Fibroblast of the conjunctiva (primary cell): ENCODE results near the gene NLGN1.

Source experiments
- DNase-seq: peaks from one replicate; pipeline ENCODE4 v3.0.0-alpha.2; 2010; ENCODE audit warnings: low read depth

Gene NLGN1

DNA sequence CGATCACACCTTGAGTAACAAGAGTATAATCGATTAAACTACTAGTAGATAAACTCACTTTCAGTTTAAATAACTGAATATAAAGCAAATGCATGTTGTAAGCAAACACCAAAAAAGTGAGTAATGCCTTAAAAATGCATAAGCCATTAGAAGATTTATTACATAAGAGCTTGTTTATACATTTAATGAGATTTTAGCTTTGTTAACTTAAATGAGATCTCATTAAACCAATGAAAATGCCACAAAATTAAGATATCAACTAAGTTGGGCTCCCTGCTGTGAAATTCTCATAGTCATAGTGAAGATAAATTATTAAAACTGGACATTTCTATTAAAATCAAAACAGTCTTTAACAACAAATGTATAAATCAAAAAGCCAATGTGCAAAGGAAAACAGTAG lies 701.2 kb downstream of the NLGN1 start:
- no peak for DNase-seq

DNA sequence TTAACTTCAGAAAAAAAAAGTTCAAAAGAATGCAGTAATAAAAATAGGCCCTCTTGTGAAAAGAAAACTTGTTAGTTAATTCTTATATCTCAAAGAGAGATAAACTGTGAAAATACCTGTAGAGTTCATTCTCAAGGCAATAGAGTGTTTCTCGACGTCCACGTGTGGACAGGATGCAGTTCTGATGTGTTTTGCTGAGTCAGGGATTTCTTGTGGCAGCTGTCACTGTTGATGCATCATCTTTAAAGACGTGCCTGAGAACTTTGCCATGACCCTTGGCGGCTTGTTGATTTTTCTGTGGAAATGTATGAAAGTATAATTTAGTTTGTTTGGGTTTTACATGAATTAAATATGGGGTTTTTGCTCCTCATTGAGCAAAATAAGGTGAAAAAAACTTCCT lies 702.2 kb downstream of the NLGN1 start:
- no peak for DNase-seq

DNA sequence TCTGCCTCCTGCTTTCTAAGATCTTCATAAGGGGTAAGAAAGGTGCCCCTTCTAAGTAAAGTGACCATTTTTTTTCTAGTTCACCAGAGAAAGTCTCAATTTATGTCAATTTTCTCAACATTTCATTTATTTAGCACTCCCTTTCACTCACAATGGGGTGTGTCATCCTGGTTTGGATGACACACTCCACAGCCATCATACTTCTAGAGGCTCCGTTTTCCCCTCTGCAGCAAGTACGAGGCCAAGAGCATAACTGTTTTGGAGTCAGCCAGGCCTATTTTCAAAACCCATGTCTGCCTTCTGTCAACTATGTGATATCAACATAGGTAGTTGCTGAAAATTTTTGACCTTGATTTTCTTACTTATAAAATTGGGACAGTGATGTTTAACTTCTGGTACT lies 703.2 kb downstream of the NLGN1 start:
- no peak for DNase-seq

DNA sequence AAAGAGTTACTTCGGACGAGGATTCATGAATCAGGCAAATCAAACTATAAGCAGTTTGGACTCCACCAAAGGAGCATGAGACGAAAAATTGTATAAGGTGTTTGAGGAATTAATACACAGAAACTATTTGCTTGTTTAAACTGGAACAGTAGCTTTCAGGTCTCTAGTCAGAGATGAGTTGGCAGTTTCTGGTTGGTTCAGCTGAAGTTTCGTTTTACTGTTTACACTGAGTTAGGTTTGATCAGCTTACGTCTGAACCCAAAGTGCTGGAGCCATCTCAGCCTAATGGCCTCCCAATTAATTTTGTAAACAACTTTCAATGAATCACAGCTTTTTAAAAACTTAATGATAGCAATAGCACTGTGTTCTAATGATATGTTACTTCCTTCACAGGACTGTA lies 703.7 kb downstream of the NLGN1 start:
- DNase-seq, result no peak

DNA sequence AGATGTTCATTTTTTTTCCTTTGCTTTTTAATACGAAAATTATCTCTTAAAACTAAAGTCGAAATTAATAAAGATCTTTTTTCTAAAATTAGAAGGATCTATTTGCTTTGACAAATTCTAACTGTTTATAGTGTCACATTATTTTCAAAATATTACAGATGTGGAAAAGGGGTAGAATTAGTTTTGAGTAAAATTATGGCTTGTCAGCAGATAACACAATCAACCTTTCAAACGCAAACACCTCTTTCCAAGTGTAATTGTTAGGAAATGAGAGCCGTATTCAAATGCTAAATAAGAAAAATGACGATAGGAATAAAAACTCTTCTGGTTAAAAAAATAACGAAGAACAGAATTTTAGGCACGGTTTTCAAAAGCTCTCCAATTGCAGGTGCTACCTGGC lies 704.7 kb downstream of the NLGN1 start:
- DNase-seq, result no peak

DNA sequence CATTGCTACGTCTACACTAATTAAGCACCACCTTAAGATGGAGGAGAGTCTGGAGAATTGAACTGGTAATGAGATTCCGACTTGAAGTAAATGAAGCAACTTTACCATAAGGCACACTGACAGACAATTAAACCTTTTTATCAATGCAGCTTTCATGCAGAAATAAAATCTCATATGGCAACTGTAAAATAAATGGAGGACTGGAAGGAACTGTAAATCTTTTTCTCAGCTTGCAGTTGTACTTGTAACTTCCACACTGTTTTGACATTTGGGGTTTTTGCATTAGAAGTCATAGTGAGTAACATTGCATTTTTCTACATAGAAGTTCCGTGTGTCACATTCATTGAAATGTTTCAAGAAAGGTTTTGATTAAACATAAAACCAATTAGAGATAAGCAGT lies 705.3 kb downstream of the NLGN1 start:
- DNase-seq, result no peak

DNA sequence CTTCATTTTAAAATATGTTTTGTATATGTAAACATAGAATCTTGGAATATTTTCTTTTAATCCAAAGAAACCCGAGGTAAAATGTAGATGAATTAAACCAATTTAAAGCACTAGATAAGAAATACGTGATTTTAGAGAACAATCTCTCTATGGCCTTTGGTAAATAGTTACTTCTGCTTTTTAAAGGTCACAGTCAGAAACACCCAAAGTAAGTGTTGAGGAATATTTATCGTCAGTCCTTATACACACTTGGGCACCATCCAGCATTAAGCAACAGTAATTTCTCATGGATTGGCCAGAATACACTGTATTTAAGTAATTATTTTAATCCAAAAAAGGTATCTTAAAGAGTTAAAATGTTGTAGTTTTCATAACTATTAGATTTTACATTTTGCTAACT lies 713.2 kb downstream of the NLGN1 start:
- DNase-seq, result no peak

DNA sequence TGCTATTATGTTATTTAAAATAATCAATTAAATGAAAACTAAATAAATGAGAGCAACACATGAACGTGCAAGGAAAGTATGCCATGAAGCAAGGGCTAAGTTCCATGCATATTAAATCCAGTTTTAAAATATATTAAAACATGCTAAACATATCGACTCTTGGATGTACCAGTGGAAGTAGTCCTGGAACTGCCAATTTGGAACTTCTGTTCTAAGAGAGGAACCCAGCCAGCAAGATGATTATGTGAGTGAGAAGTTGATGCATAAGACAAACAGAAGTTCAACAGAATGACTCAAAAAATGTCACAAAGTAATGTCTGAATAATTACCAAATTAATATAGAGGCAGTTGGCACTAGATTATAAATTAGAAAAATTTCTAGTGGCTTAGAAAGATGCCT lies 714.2 kb downstream of the NLGN1 start:
- no peak for DNase-seq

DNA sequence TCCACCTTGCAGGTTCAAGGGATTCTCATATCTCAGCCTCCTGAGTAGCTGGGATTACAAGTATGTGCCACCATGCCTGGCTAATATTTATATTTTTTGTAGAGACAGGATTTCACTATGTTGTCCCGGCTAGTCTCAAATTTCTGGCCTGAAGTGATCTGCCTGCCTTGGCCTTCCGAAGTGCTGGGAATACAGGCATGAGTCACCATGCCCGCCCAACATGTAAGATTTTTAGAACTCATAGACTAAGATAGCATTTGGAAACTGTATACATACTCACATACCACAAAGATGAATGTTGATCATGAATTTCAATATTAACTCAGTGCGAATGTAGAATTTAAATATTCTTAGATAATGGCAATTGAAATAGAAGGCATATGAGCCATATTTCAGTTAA lies 718.9 kb downstream of the NLGN1 start:
- DNase-seq, result no peak

DNA sequence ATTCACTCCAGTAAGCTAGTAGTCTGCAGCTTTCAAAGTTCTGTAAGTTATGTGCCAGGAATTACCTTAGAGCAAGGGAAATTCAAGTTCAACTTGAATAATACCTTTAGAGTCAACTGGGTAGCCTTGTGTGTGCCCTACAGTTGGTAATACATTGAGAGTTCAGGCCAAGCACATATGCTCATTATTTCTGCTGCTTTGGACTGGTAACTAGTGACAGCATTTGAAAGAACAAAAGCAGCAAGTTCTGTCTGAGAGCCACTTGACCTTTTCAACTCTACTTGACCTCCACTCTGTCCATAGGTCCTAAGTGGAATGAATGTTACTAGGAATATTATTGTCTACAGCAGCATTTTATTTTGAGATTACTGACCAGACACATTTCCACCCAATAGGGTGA lies 723.5 kb downstream of the NLGN1 start:
- DNase-seq, result no peak

DNA sequence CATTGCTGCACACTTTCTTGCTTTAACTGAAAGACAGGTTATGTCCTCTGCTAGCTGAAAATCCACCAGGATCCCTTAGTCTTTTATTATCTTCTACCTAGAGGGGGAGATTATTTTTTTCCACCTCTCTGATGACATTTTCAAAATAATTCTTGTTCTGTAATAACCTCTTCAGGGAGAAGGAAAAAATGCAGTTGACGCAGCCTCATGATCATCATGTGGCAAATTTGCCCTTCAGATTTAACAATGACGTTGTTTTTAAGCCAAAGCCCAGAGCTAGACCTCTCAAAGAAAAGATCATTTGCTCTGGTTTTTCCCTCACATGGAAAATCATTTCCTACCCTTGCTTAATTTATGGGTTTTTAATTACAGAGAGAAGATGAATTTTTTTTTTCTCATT lies 724.9 kb downstream of the NLGN1 start:
- DNase-seq, result no peak

DNA sequence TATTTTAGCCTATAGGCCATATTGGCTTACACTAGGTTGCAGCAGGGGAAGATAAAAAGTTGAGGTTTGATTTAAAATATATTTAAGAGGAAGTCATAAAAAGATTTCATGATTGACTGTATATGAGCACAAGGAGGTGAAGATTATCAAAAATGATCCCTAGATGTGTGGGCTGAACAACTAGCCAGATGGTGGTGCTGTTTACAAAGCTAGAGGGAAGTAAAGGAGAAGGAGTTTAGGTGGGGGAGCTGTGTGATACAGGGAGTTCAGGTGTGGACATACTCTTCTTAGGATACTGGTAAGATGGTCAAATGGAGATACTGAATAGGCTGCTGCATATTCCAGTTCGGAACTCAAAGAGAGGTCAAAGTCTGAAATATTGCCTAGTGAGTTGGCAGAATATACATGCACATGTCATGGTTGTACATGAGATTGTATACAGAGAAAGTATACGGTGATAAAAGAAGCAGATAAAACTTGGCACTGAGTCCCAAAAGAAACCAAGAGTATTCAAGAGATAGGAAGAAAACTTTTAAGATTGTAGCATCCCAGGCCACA lies 727.8 kb downstream of the NLGN1 start:
- DNase-seq, result peak; percentile 26

DNA sequence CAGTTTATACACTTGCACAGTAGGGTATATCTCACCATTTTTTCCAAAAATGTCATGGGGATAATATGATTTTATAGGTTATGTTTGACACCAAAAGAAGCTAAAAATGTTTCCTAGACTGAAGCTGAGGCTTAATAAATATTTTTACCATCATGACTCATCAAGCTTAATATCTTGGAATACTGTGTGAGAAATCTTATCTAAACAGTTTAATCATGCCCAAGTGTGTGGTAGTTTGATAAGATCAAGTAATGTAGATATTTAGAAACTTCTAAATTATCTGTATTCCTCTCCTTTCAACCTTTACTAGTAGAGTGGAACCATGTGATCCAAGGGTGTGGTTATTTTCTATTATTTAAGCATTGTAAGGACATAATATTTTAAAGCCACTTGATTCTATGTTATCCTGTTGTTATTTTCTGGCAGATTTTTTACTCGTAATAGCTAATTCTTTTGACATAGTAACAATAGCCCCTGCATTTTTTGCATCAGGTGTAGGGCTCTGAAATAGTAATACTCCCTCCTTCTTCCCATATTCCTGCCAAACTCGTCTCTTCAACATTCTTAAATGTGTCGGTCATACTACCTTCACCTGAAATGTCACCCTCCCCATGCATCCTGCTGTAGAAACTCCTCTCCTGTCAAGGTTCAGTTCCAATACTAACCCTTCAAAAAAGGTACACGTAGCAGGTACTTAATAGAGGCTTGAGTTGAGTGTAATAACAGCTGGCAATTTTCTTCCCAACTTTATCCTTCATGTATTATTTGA lies 729.6 kb downstream of the NLGN1 start:
- no peak for DNase-seq

DNA sequence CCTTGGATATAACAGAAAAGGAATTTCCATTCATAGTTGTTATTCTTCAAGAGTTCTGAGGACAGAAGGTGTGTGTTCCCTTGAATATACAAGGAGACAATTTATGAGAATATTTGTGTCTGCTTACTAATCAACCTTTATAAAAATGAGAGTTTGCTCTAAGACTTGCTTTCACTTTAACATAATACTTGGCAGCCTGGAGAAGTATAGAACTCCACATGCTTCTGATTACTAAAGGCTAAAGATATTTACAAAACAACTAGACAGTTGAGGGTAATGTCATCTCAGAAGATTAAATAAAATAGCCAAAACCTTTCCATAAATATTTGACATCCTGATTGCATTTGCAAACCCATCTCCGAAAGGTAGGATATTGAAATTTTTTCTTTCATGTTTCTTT lies 734.5 kb downstream of the NLGN1 start:
- no peak for DNase-seq

DNA sequence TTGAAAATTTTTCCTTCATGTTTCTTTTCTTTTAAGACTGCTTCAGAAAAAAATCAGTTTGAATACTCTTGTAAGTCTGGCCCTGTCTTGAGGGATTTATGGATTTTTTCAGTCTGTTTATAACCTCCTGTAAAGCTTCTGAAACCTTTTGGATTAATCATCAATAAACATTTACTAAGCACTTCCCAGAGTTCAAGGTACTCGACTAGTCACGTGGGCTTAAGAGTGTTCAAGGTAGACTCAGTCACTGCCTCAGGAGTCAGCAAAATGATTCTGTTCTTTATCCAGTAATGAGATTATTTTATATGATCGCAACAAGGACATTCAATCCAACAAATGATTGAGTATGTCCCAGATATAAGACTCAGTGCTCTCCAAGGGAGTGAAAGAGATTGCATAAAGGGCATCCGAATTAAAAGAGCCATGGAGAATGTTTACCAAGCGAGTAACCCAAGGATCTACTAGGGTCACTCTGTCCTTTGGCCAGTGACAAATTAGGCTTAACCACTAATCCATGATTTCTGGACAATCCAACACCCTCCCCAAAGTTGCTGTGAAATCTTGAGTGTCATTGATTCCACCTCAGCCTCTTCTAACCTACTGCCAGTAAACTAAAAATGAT lies 735.0 kb downstream of the NLGN1 start:
- DNase-seq, result no peak

DNA sequence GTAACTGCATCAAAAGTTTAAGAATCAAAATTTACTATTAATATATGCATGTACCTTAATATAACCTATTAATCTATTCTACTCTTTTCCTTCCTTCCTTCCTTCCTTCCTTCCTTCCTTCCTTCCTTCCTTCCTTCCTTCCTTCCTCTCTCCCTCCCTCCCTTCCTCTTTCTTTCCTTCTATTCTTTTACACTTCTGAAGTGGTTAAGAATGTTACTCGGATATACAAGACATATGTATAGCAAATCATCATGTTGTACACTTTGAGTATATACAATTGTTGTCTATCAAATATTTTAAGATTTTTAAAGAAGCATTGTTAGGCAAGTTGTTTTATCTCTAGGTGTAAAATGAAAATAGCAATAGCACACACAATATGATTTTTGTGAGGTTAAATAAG lies 748.5 kb downstream of the NLGN1 start:
- no peak for DNase-seq

DNA sequence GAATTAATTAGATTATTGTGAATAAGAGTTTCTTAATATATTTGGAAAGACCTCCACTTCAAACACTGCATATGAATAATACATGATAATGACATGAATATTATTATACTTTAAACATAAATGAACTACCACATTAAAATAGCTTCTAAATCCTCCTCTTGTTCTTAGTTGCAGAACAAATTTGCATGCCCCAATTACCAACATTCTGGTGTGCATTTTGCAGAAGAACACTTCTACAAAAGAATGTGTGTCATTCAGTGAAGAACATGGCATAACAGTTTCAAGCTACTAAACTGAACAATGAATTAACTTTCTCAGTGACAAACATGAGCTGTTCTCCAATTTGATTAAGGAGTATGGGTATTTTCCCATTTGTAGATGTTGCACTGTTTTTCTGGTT lies 750.3 kb downstream of the NLGN1 start:
- DNase-seq, result no peak

DNA sequence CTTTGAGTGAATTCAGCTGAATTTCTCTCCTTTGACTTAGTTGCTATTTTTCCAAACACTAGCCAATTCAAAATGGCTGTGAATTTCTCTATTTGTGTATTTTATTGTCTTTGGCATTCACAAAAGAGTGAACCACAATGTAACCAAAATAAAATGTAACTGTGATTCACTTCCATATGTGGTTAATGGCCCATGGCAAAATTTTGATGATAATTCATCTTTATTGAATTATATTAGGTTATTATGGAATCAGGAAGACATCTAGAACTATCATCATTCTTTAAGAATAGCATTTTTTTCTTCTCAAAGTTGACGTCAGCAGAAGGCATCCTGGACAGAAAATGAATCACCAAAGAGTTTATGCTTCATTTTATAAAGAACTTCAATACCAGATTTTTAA lies 756.3 kb downstream of the NLGN1 start:
- no peak for DNase-seq

DNA sequence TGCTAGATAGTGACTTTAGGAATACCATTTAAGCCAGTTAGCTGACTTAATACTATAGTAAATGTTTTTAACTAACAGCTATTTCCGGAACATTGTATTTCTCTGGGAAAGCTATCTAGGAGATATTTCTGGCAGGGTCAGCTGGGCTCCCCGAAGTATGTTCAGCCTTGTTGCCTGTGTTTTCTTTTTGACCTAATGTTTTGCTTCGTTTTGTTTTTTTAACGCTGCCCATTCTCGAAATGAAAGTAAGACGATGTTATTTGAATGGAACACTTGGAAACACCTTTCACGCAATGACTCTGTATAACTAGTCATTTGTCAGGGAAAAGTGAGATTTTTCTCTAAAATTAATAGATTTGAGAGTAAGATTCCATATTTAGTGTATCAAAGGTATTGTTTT lies 758.7 kb downstream of the NLGN1 start:
- no peak for DNase-seq

DNA sequence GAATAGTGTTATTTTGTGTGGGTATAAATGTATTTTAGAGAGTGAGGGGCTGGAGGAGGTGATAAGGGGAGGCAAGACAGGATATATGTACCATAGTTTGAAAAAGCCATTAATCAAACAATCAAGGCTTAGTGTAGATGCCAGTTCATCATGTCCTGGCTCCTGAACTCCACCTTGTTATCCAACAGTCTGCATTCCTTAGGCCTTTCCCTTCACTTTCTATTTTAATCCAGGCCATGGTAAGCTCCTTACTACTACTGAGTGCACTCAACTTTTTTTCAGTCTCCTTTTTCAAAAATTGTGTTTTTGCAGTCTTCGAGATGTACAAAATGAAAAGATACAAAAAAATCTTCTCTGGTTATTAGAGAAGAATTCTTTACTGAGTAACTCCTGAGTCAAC lies 761.1 kb downstream of the NLGN1 start:
- DNase-seq, result no peak

DNA sequence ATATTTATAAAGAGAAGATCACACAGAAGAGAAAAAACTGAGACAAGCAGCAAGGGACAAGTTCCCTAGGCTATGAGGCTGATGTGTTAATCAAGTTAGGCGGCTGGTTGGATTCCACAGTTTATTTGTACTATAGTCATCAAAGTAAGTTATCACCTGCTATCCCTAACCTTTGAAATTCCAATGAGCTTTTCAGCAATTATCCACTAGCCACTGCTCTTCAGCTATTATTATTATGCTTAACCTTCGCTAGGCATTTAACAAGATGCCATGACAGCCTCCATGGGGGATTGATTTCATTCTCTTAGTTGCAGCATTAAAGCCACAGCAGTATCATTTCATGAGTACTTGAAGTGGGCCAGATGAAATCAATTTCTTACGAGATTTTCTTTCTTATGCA lies 762.1 kb downstream of the NLGN1 start:
- no peak for DNase-seq

DNA sequence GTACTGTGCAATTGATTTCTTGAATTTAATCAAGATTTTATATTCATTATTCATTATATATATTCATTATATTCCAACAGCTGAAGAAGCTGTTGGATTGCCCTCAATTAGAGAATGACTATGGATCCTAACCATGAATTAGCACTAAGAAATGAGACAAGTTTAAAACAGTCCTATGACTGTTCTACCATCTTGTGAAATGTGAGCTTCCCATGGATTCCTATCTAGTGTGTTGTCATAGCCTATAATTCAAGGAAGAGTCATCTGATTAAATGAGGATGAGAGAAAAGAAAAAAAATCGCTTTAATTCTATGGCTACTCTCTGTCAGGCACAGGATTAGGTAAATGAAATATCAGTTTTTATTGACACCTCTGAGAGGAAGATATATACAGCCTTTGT lies 765.0 kb downstream of the NLGN1 start:
- DNase-seq, result no peak

DNA sequence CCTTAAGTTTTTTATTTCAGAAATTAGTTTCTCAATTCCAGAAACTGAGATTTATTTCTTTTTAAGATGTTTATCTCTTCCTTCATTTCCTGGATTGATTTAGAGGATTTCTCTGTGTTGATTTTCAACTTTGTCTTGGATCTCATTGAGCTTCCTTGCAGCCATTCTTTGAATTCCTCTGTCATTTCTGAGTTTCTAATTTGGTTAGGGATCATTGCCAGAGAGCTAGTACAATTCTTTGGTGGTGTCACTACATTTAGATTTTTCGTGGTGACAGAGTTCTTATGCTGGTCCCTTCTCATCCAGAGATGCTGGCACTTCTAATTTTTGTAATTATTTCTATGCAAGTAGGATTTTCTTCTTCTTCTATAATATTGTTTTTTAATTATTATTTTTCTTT lies 770.5 kb downstream of the NLGN1 start:
- no peak for DNase-seq
